ENCODE measurements around the gene GAA.
A peak's percentile ranks its signal among the peaks of the same experiment; 100 is the strongest.

The GAA gene

GRCh38 chr17:80118601-80119270, 17.4 kb downstream of the GAA start:
- peak; percentile 52 for DNase-seq

- no peak for DNase-seq
These were observed 17.9 kb downstream of the GAA start for GRCh38 chr17:80119271-80119791.

GRCh38 chr17:80119839-80120238, 18.5 kb downstream of the GAA start:
- DNase-seq, result no peak

GRCh38 chr17:80122026-80122575, 20.7 kb downstream of the GAA start:
- DNase-seq, result no peak

GRCh38 chr17:80122926-80123505, 21.6 kb downstream of the GAA start:
- no peak for DNase-seq

- DNase-seq, result no peak
These were observed 22.4 kb downstream of the GAA start for GRCh38 chr17:80123791-80124190.

- DNase-seq, result no peak
These were observed 23.1 kb downstream of the GAA start for GRCh38 chr17:80124351-80124981.

GRCh38 chr17:80125656-80126448, 24.5 kb downstream of the GAA start:
- DNase-seq, result no peak

GRCh38 chr17:80126449-80126715, 25.0 kb downstream of the GAA start:
- no peak for DNase-seq

GRCh38 chr17:80129006-80129565, 27.7 kb downstream of the GAA start:
- no peak for DNase-seq

GRCh38 chr17:80130992-80131391, 29.6 kb downstream of the GAA start:
- DNase-seq, result no peak

GRCh38 chr17:80132906-80133625, 31.7 kb downstream of the GAA start:
- DNase-seq, result no peak

- DNase-seq, result no peak
These were observed 32.2 kb downstream of the GAA start for GRCh38 chr17:80133626-80133970.

GRCh38 chr17:80137131-80137530, 35.8 kb downstream of the GAA start:
- no peak for DNase-seq

- DNase-seq, result no peak
These were observed 37.6 kb downstream of the GAA start for GRCh38 chr17:80138856-80139426.

GRCh38 chr17:80141463-80142165, 40.2 kb downstream of the GAA start:
- DNase-seq, result no peak

GRCh38 chr17:80142929-80143328, 41.5 kb downstream of the GAA start:
- no peak for DNase-seq

- DNase-seq, result no peak
These were observed 44.0 kb downstream of the GAA start for GRCh38 chr17:80145076-80146075.

- DNase-seq, result peak; percentile 17
These were observed 45.0 kb downstream of the GAA start for GRCh38 chr17:80146121-80147034.
